ENCODE measurements around the gene NUP88.

NUP88 gene

DNA sequence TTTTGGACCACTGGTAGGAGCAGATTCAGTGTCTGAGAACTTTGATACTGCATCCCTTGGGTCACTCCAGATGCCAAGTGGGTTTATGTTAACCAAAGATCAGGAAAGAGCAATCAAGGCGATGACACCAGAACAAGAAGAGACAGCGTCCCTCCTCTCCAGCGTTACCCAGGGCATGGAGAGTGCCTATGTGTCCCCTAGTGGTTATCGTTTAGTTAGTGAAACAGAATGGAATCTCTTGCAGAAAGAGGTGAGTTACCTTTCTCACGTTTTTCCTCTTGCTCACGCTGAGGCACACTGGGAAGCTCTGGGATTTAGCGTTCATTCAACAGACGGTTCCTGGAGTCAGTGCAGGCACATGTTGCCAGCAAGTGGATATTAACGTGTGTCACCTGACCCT, 58.0 kb downstream of the NUP88 start:
- H3K4me3 ChIP-seq (ENCODE audit: insufficient read depth, low read depth, low read length) = no peak overlapping the region
- 90 to 91% methylated on average over 9 of the region's 9 CpGs for WGBS, 2 experiments
- H3K27ac ChIP-seq (ENCODE audit: insufficient read depth, low read depth, low read length, poor library complexity, severe bottlenecking) = no peak overlapping the region
- no peaks in the 10 kb centered on the region for H3K9me3 ChIP-seq (ENCODE audit: control insufficient read depth, low read length)
- peaks cover 15% of the 10 kb centered on the region for H3K36me3 ChIP-seq (ENCODE audit: control insufficient read depth, insufficient read depth, low read length)
- H3K4me1 ChIP-seq (ENCODE audit: control insufficient read depth, insufficient read depth, low read length) = no peaks in the 10 kb centered on the region
- H3K27me3 ChIP-seq (ENCODE audit: control insufficient read depth, insufficient read depth, low read length, poor library complexity, severe bottlenecking) = no peaks in the 10 kb centered on the region

DNA sequence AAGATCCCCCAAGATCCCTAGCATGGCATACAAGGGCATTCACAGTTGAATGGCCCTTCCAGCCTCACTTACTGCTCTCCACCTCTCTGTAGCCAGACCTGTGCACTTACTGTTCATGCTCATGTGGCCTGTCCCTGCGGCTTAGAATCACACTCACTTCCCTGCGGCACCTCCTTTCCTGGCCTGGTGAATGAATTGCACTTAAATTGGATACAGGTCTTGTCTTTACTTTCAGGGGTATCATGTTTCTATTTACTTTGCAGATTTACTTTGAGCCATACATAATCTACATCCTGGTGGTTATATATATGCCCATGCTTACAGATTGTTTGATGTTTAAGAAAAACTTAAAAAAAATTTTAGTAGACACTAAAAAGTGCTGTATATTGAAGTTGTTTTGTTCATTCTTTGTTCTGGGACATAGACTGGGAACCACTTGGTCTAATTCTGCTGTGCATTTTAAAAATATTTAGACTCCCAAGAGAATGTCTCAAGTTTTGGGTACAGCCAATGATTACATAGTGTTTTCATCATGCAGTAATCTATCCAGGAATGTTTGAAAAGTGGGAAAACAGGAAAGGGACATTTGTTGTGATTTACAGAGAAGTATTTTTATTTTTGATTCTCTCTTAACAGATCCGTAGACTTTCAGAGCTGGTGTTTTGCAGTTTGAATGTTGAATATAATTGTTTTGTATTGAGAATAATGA, 63.9 kb downstream of the NUP88 start:
- no peaks in the 10 kb centered on the region for H3K4me1 ChIP-seq (ENCODE audit: control insufficient read depth, insufficient read depth, low read length)
- H3K9me3 ChIP-seq (ENCODE audit: control insufficient read depth, low read length) = no peaks in the 10 kb centered on the region
- 79 to 94% methylated on average over 3 of the region's 3 CpGs for WGBS, 2 experiments
- no peak overlapping the region for H3K27ac ChIP-seq (ENCODE audit: insufficient read depth, low read depth, low read length, poor library complexity, severe bottlenecking)
- H3K36me3 ChIP-seq (ENCODE audit: control insufficient read depth, insufficient read depth, low read length) = peaks cover 9% of the 10 kb centered on the region
- no peak overlapping the region for H3K4me3 ChIP-seq (ENCODE audit: insufficient read depth, low read depth, low read length)
- H3K27me3 ChIP-seq (ENCODE audit: control insufficient read depth, insufficient read depth, low read length, poor library complexity, severe bottlenecking) = no peaks in the 10 kb centered on the region

DNA sequence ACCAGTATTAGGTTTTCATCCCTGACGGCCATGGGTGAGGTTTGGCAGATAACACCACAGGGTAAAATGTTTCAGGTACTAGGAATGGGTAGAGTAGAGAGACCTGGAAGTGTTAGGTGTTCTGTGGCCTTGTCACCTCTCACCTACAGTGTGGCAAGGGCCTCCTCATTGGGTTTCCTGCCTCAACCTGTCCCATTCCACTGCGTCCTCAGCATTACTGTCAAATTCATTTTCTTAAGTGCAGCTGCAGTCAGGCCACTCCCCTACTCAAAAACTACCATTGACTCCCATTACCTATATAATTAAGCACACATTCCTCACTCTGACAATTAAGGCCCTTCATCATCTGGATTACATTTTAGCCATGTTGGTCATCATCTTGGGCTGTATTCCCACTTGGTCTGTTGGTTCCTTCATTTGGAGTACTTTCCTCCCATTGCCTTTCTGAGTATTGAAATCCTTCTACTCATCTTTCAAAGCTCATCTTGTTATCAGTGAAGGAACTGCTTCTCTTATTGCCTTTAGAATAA, 64.5 kb downstream of the NUP88 start:
- no peaks in the 10 kb centered on the region for H3K9me3 ChIP-seq (ENCODE audit: control insufficient read depth, low read length)
- peaks cover 8% of the 10 kb centered on the region for H3K36me3 ChIP-seq (ENCODE audit: control insufficient read depth, insufficient read depth, low read length)
- no peak overlapping the region for H3K27ac ChIP-seq (ENCODE audit: insufficient read depth, low read depth, low read length, poor library complexity, severe bottlenecking)
- no peak overlapping the region for H3K4me3 ChIP-seq (ENCODE audit: insufficient read depth, low read depth, low read length)
- 96 to 97% methylated on average over 2 of the region's 2 CpGs for WGBS, 2 experiments
- H3K27me3 ChIP-seq (ENCODE audit: control insufficient read depth, insufficient read depth, low read length, poor library complexity, severe bottlenecking) = no peaks in the 10 kb centered on the region
- no peaks in the 10 kb centered on the region for H3K4me1 ChIP-seq (ENCODE audit: control insufficient read depth, insufficient read depth, low read length)

DNA sequence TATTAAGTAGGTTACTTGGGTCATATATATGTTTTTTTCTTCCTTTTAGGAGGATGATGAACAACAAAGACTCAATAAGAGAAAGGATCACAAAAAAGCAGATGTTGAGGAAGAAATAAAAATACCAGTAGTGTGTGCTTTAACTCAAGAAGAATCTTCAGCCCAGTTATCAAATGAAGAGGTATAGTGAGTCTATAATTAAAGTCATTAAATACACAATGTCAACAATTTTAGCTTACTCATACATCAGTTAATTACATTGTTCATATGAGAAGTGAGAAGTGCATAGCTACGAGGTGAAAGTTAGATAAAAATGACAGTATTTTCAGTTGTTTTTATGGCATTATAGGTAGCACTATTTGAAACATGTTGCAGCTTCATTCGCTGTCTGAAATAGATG, 65.2 kb downstream of the NUP88 start:
- Histone ChIP-seq H3K9me3 (ENCODE audit: control insufficient read depth, low read length) (no peaks in the 10 kb centered on the region), H3K4me1 (ENCODE audit: control insufficient read depth, insufficient read depth, low read length) (no peaks in the 10 kb centered on the region), H3K36me3 (ENCODE audit: control insufficient read depth, insufficient read depth, low read length) (peaks cover 8% of the 10 kb centered on the region), H3K27ac (ENCODE audit: insufficient read depth, low read depth, low read length, poor library complexity, severe bottlenecking) (no peak overlapping the region), H3K4me3 (ENCODE audit: insufficient read depth, low read depth, low read length) (no peak overlapping the region), H3K27me3 (ENCODE audit: control insufficient read depth, insufficient read depth, low read length, poor library complexity, severe bottlenecking) (no peaks in the 10 kb centered on the region)
- WGBS, 2 experiments = 95 to 100% methylated on average over 1 to 2 of the region's 2 CpGs

DNA sequence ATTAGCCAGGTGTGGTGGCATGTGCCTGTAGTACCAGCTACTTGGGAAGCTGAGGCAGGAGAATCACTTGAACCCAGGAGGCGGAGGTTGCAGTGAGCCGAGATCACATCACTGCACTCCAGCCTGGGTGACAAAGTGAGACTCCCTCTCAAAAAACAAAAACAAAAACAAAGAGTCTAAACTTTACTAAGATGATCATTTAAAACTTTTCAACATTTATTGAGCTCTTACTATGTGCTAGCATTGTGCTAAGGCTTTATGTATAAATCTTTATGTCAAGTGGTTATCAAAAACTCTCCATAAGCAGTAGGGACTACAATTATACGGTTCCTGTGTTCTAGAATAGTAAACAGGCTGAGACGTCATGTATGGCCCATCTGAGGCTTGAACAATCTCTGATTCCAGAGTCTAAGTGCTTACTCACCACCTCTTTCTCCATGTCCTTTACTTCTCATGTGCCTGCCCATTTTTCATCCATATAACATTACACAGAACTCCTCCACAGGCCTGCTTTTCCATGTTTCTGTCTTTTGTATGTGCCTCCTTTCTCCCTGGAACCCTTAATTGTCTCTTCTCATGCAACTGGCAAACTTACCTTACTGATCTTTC, 66.7 kb downstream of the NUP88 start:
- Histone ChIP-seq H3K36me3 (ENCODE audit: control insufficient read depth, insufficient read depth, low read length) (peaks cover 15% of the 10 kb centered on the region), H3K4me1 (ENCODE audit: control insufficient read depth, insufficient read depth, low read length) (no peaks in the 10 kb centered on the region), H3K4me3 (ENCODE audit: insufficient read depth, low read depth, low read length) (no peak overlapping the region), H3K9me3 (ENCODE audit: control insufficient read depth, low read length) (no peaks in the 10 kb centered on the region), H3K27ac (ENCODE audit: insufficient read depth, low read depth, low read length, poor library complexity, severe bottlenecking) (no peak overlapping the region), H3K27me3 (ENCODE audit: control insufficient read depth, insufficient read depth, low read length, poor library complexity, severe bottlenecking) (no peaks in the 10 kb centered on the region)
- WGBS, 2 experiments = 93% methylated on average over 4 of the region's 4 CpGs

DNA sequence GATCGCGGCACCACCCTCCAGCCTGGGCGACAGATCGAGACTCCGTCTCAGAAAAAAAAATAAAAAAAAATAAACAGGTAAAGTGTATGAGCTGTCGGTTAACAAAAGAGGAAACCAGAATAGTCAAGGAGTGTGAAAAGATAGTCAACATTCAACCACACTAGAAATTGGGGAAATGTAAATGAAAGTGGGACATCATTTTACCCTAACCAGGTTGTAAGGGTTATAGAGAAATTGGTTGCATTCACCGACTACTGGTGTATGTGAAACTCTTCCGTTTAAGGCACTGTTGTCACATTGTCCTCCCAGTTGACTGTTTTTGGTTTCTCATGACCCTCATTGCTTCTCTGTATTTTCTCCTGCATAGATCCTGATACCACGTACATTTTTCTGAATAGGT, 74.5 kb downstream of the NUP88 start:
- H3K27me3 ChIP-seq (ENCODE audit: control insufficient read depth, insufficient read depth, low read length, poor library complexity, severe bottlenecking) = no peaks in the 10 kb centered on the region
- WGBS, 2 experiments = 94 to 96% methylated on average over 9 of the region's 9 CpGs
- H3K9me3 ChIP-seq (ENCODE audit: control insufficient read depth, low read length) = no peaks in the 10 kb centered on the region
- no peak overlapping the region for H3K27ac ChIP-seq (ENCODE audit: insufficient read depth, low read depth, low read length, poor library complexity, severe bottlenecking)
- H3K4me3 ChIP-seq (ENCODE audit: insufficient read depth, low read depth, low read length) = no peak overlapping the region
- H3K36me3 ChIP-seq (ENCODE audit: control insufficient read depth, insufficient read depth, low read length) = peaks cover 6% of the 10 kb centered on the region
- no peaks in the 10 kb centered on the region for H3K4me1 ChIP-seq (ENCODE audit: control insufficient read depth, insufficient read depth, low read length)

All from ectodermal cell (in vitro differentiated cells).